AG04449 (cell line): ENCODE results near the gene BEST4.
"Not testable (repeated sequence)": the region's sequence is repeated elsewhere in the genome, so short reads cannot be mapped to it uniquely, and the experiment has no call there.

Source experiments
- CTCF ChIA-PET: fragments of 350-600 bp; formaldehyde crosslinking; extraction: SDS; loops from one replicate; lab custom pipeline; 2021; ENCODE audit warnings: antibody characterized with exemption; lab: Yijun Ruan, JAX
- POLR2A ChIA-PET: fragments of 400-600, 350-600 bp; formaldehyde crosslinking; extraction: SDS; loops from one replicate; lab custom pipeline; 2020; ENCODE audit warnings: antibody characterized with exemption, inconsistent platforms; lab: Yijun Ruan, JAX
- DNase-seq: peaks from one replicate; pipeline ENCODE4 v3.0.0-alpha.2; 2010; ENCODE audit warnings: low read depth, low spot score
- H3K4me3 ChIP-seq: 2 replicates; pipeline ENCODE4 v1.5.1; 2011; ENCODE audit warnings: low read depth, mild to moderate bottlenecking, control low read depth, low read length
- TF ChIP-seq, protein P1 (sequence below): IDR thresholded peaks from one replicate; pipeline ENCODE4 v1.5.1; 2011; ENCODE audit warnings: mild to moderate bottlenecking, moderate library complexity, low read length, control low read depth, inconsistent platforms; ENCODE audit not compliant: insufficient read depth; ENCODE audit errors: missing control alignments

Gene BEST4

DNA sequence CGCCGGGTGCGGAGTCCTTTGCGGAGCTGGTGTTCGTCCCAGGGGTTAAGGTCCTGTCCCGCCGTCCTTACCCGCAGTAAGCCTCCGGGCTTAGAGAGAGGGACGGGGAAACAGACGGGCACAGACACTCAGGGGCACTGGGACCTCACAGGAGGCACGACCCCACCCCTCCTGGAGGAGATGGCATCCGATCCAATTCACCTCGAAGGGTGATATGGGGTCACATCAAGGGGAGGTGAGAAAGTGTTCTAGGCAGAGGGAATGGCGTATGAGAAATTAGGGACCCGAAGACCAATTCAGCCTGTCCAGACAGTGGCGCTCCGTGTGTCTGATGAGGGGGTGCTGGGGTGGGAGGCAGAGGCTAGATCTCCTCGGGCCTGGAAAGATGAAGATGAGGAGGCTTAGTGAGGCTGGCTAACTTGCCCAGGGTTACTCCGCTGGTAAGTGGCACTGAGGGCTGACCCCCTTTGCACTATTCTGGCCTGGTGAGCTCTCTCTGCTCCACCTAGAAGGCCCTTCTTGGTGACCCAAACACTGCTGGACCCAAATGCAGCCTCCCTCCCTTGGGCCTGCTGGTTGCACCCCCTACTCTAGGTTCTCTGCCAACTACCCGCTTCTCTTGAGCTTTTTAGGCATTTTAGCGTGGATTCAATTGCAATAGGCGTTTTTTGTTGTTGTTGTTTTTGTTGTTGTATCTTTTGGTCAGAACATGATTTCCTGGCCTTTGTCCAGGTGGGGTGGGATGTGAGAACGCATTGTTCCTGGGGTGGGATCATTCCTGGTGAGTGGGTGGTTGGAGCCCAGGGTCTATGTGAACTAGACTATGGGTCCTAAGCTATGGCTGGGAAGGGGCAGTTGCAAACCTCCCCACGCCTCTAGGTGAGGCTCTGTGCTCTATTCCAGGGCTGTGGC is 32.6 kb upstream of the BEST4 start:
- H3K4me3 ChIP-seq: peak overlapping the region; percentile 59
- ChIA-PET POLR2A (interaction anchor here (1.2 to 4.9 kb wide), 2 partner anchors 19 to 166 kb away, joined by 3 to 78 read pairs; partner anchors contain the start of genes EIF2B3 and PLK3), CTCF (interaction anchor here (0.9 to 8.0 kb wide), 6 partner anchors 12 to 90 kb away, joined by 3 to 62 read pairs (median 5); partner anchors contain the start of genes BTBD19, DYNLT4 and RNU5D-1)
- no peak for DNase-seq
- TF ChIP-seq, protein P1, sequence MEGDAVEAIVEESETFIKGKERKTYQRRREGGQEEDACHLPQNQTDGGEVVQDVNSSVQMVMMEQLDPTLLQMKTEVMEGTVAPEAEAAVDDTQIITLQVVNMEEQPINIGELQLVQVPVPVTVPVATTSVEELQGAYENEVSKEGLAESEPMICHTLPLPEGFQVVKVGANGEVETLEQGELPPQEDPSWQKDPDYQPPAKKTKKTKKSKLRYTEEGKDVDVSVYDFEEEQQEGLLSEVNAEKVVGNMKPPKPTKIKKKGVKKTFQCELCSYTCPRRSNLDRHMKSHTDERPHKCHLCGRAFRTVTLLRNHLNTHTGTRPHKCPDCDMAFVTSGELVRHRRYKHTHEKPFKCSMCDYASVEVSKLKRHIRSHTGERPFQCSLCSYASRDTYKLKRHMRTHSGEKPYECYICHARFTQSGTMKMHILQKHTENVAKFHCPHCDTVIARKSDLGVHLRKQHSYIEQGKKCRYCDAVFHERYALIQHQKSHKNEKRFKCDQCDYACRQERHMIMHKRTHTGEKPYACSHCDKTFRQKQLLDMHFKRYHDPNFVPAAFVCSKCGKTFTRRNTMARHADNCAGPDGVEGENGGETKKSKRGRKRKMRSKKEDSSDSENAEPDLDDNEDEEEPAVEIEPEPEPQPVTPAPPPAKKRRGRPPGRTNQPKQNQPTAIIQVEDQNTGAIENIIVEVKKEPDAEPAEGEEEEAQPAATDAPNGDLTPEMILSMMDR: no peak

DNA sequence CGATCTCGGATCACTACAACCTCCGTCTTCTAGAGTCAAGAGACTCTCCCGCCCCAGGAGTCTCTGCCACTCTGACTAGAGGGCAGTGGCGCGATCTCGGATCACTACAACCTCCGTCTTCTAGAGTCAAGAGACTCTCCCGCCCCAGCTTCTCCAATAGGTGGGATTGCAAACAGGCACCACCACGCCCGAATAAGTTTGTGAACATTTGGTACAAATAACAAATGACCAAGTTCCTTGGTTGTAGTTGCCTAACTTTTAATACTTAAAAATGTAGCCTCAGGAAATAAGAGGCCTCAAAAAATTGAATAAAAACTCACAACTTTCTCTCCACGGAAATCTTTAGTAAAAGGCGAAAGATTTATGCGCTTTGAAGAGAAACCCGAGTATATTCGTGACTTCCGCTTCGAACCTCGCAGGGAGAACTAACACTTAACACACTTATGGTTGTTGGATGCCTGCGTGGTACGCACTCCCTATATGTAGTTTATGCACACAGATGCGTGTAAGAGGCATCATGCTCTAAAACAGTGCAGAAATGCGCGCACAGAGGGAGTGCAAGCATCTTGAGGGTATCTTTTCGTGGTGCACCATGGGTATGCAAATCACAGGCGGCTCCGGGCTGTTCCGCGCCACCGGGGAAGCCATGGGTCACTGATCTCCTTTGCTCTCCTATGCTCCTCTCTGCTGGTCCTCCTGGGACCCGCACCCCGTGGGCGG is 31.8 kb upstream of the BEST4 start:
- peak overlapping the region; percentile 59 for H3K4me3 ChIP-seq
- ChIA-PET POLR2A (interaction anchor here (0.6 to 4.9 kb wide), 17 partner anchors 9 to 199 kb away, joined by 3 to 78 read pairs (median 7); partner anchors contain the start of genes BTBD19, DYNLT4, EIF2B3 and HECTD3), CTCF (interaction anchor here (0.9 to 2.2 kb wide), 5 partner anchors 10 to 89 kb away, joined by 3 to 6 read pairs (median 5); partner anchors contain the start of genes BTBD19, DYNLT4 and RNU5D-1)
- peak; percentile 83 for DNase-seq
- TF ChIP-seq, protein P1: no peak

GRCh38 chr1:44819196-44819607 is 31.2 kb upstream of the BEST4 start:
- CTCF ChIA-PET: interaction anchor here (0.9 to 2.2 kb wide), 6 partner anchors 10 to 197 kb away, joined by 3 to 6 read pairs (median 4); partner anchors contain the start of genes BTBD19, DYNLT4 and PLK3
- TF ChIP-seq, protein P1: no peak
- POLR2A ChIA-PET: interaction anchor here (0.6 to 4.9 kb wide), 17 partner anchors 8 to 200 kb away, joined by 3 to 78 read pairs (median 7); partner anchors contain the start of genes BTBD19, DYNLT4, EIF2B3 and HECTD3
- no peak for DNase-seq
- peak overlapping the region; percentile 44 for H3K4me3 ChIP-seq

GRCh38 chr1:44817771-44818495 is 30.0 kb upstream of the BEST4 start:
- CTCF ChIA-PET: interaction anchor here (1.0 to 2.0 kb wide), 9 partner anchors 9 to 193 kb away, joined by 3 to 9 read pairs (median 5); partner anchors contain the start of genes BTBD19, HECTD3, PLK3 and RNU5D-1
- DNase-seq: no peak
- H3K4me3 ChIP-seq: no peak overlapping the region
- POLR2A ChIA-PET: interaction anchor here (1.0 to 3.1 kb wide), 5 partner anchors 10 to 194 kb away, joined by 4 to 63 read pairs (median 13); partner anchors contain the start of genes BTBD19, DYNLT4, HECTD3 and PLK3
- TF ChIP-seq, protein P1: no peak

DNA sequence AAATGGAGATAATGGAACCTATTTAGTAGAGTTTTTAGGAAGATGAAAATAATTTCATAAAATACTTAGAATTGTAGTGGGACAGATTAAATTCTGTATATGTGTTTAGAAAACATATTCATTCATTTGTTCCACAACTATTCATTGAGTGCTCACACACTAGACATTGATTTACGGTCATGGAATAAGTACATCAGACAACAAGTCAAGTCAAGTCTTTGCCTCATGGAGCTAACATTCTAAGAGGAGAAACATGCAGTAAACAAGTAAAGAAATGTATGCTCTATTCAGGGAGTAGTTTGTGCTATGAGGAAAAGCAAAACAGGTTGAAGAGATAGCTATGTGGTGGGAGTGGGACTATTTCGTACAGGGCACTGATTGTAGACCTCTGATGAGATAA is 29.3 kb upstream of the BEST4 start:
- ChIA-PET POLR2A (interaction anchor here (1.0 to 3.1 kb wide), 4 partner anchors 9 to 194 kb away, joined by 4 to 63 read pairs (median 15); partner anchors contain the start of genes BTBD19, DYNLT4, HECTD3 and PLK3), CTCF (interaction anchor here (0.9 to 1.8 kb wide), 6 partner anchors 9 to 194 kb away, joined by 3 to 9 read pairs (median 4); partner anchors contain the start of genes BTBD19, HECTD3, PLK3 and RNU5D-1)
- H3K4me3 ChIP-seq: no peak overlapping the region
- no peak for DNase-seq
- TF ChIP-seq, protein P1: no peak

GRCh38 chr1:44815926-44816325 is 28.0 kb upstream of the BEST4 start:
- not testable (repeated sequence) for H3K4me3 ChIP-seq, DNase-seq
- ChIA-PET CTCF (interaction anchor here (1.1 to 2.1 kb wide), 3 partner anchors 83 to 198 kb away, joined by 3 to 5 read pairs (median 3); no protein-coding TSS in a partner anchor), POLR2A (interaction anchor here (0.5 to 3.1 kb wide), 3 partner anchors 10 to 85 kb away, joined by 3 to 13 read pairs (median 4); partner anchors contain the start of genes PLK3 and RNU5D-1)
